Measurements from ENCODE around the gene INKA2.
A peak's percentile ranks its signal among the peaks of the same experiment; 100 is the strongest.

INKA2 gene

DNA sequence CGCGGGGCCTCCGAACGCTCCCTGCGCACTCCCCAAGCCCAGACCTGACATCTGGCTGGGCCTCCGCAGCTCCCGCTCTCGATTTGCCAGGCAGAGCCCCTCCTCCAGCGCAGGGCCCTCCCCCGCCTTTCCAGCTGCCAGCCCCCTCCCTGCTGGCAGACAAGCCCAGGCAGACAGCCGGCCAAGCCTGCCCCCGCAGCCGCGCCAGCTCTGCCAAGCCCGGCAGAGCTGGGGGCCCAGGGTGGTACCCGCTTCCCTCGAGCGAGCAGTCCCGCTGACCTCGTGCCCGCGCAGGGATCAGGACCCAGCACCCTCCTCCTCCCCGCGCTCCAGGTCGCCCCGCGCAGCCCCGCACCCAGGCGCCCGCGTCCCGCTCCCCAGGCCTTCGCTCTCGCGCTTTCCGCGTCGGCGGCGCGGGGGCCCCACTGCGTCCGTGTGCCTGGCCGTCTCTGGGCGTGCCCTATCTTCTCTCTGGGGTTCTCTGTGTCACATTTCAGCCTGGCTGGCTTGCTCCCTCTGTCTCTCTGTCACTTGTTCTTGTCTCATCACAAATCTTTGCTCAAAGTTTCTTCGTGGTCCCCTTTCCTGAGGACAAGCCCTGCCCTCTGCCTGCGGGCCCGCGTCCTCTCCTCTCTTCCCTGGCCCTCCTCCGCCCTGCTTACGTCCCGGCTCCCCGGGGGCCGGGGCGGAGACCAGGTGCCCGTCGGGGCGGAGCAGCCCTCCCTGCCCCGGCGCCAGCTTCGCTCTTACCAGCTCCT lies 580 bp downstream of the INKA2 start:
- H3K9me3 ChIP-seq: no peaks in the 10 kb centered on the region
- H3K27ac ChIP-seq: peak overlapping the region; percentile 96 to 99
- TF ChIP-seq, protein P1, sequence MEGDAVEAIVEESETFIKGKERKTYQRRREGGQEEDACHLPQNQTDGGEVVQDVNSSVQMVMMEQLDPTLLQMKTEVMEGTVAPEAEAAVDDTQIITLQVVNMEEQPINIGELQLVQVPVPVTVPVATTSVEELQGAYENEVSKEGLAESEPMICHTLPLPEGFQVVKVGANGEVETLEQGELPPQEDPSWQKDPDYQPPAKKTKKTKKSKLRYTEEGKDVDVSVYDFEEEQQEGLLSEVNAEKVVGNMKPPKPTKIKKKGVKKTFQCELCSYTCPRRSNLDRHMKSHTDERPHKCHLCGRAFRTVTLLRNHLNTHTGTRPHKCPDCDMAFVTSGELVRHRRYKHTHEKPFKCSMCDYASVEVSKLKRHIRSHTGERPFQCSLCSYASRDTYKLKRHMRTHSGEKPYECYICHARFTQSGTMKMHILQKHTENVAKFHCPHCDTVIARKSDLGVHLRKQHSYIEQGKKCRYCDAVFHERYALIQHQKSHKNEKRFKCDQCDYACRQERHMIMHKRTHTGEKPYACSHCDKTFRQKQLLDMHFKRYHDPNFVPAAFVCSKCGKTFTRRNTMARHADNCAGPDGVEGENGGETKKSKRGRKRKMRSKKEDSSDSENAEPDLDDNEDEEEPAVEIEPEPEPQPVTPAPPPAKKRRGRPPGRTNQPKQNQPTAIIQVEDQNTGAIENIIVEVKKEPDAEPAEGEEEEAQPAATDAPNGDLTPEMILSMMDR (IDR thresholded peaks at IDR 0.05): peak; percentile 7 to 9
- H3K27me3 ChIP-seq: no peaks in the 10 kb centered on the region
- intact Hi-C loops (cut with DNase I; ENCODE audit: low total_unique reads): loop anchor here (10.0 kb wide), 1 partner anchor 234 kb away; the partner anchor contains the start of genes ADORA3 and TMIGD3
- peak overlapping the region; percentile 76 to 90 for H3K4me3 ChIP-seq
- peaks cover 0 to 47% (median 30%) of the 10 kb centered on the region in 4 donors for H3K4me1 ChIP-seq
- DNase-seq: peak; percentile 67 to 93
- peaks cover 0 to 4% (median 0%) of the 10 kb centered on the region in 3 donors for H3K36me3 ChIP-seq

DNA sequence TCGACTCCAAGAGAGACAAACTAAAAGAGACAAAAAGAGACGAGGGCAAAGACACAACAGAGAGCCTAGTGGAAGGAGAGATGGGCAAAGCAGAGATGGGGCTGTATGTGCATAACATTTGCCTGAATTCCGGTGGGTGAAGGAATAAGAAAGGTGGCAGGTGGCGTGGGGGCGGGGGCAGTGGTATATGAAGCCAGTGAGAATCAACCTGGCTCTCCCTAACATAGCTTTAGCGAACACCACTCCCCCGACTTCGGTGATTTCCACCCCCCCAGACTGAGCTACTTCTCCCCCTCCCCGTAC lies 1.1 kb downstream of the INKA2 start:
- peak overlapping the region; percentile 96 to 99 for H3K27ac ChIP-seq
- H3K4me1 ChIP-seq: peaks cover 0 to 52% (median 34%) of the 10 kb centered on the region in 4 donors
- DNase-seq: no peak
- TF ChIP-seq, protein P1 (IDR thresholded peaks at IDR 0.05): no peak
- peak overlapping the region; percentile 76 to 90 for H3K4me3 ChIP-seq
- no peaks in the 10 kb centered on the region for H3K27me3 ChIP-seq
- H3K36me3 ChIP-seq: peaks cover 0 to 4% (median 0%) of the 10 kb centered on the region in 3 donors
- H3K9me3 ChIP-seq: no peaks in the 10 kb centered on the region
- intact Hi-C loops (cut with DNase I; ENCODE audit: low total_unique reads): loop anchor here (10.0 kb wide), 1 partner anchor 233 kb away; the partner anchor contains the start of genes ADORA3 and TMIGD3

DNA sequence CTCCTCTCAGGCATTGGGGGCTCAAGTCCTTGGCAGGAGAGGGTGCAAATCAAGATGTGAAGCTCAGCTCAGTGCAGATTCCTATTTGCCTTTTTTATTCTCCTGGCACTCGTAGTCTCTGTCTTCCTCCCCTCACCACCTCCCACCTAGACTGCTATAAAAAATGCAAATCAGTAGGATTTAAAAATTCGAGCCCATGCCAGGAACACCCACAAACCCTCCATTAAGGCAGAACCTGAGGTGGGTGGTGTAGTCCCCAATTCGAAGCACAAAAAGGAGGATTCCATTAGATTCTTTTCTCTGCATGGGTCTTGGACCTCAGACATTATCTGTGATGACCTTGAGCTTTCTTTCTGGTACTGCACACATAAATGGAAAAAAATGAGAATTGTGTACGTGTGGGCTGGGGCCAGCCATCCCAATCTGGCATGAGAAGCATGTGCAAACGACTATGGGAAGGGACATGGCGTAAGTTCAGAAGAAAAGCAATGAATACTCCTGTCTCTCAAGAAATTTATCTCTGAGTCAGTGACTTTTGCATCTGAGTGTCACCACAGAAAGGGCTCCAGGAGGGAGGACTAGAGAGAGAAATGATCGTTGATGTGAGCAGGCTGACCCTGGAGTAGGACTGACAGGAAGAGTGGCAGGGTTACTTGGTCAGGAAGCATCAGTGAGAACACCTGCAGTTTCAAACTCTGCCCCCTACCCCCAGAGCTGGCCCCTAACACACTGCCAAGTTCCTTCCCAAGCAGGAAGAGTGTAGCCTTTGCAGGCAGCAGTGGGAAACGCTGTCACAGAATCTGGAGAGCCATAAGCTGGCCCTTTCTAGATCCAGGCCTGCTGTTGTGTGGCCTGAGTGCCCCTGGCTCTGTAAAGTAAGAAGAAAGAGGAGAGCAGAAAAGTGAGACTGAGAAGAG lies 1.7 kb downstream of the INKA2 start:
- H3K4me1 ChIP-seq: peaks cover 0 to 56% (median 35%) of the 10 kb centered on the region in 4 donors
- peak overlapping the region; percentile 96 to 99 for H3K27ac ChIP-seq
- peaks cover 0 to 4% (median 0%) of the 10 kb centered on the region in 3 donors for H3K36me3 ChIP-seq
- intact Hi-C loops (cut with DNase I; ENCODE audit: low total_unique reads): loop anchor here (10.0 kb wide), 1 partner anchor 233 kb away; the partner anchor contains the start of genes ADORA3 and TMIGD3
- no peaks in the 10 kb centered on the region for H3K9me3 ChIP-seq
- H3K27me3 ChIP-seq: no peaks in the 10 kb centered on the region
- no peak for DNase-seq
- TF ChIP-seq, protein P1 (IDR thresholded peaks at IDR 0.05): no peak
- H3K4me3 ChIP-seq: peak overlapping the region; percentile 76 to 90

DNA sequence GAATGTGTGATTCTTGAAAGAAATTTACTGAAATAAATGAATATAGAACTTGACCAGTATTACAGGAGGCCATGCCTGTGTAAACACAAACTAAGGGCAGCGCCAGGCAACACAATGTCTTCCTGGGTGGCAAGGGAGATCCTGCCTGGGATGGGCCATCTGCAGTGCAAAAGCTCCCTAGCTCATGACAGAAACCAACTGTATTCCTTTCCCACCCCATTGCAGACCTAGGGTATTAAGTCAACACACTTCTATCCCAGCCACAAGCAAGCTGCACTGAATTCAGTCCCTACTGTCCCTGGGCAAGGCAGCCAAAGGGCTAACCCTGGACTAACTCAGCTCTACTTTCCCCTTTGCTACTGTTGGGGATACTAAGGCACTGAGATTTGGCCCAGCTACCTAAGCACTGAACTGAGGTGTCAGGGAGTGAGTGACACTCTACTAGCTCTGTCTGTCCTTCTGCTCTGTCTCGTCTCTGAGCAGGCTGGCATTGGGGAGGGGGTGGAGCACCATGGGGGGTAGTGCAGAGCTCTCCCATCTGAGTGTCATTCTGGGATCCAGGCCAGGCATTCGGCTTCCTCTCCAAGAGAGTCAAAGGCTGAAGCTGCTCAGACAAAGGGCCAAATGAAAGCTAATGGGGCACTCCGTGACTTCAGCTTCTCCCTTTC lies 2.5 kb downstream of the INKA2 start:
- peak overlapping the region in 1 of 2 donors; percentile 96 for H3K27ac ChIP-seq
- peaks cover 0 to 57% (median 35%) of the 10 kb centered on the region in 4 donors for H3K4me1 ChIP-seq
- intact Hi-C loops (cut with DNase I; ENCODE audit: low total_unique reads): loop anchor here (10.0 kb wide), 1 partner anchor 232 kb away; the partner anchor contains the start of genes ADORA3 and TMIGD3
- H3K9me3 ChIP-seq: no peaks in the 10 kb centered on the region
- no peak overlapping the region for H3K4me3 ChIP-seq
- DNase-seq: no peak
- TF ChIP-seq, protein P1 (IDR thresholded peaks at IDR 0.05): no peak
- peaks cover 0 to 4% (median 0%) of the 10 kb centered on the region in 3 donors for H3K36me3 ChIP-seq
- no peaks in the 10 kb centered on the region for H3K27me3 ChIP-seq
